Hypothalamus (tissue), 51 donors: ENCODE results near the gene HNRNPH1.

Experiments used
- DNase-seq, 51 donors: peaks; one replicate each; lab custom pipeline; 2025; lab: John Stamatoyannopoulos, UW

Gene HNRNPH1

DNA sequence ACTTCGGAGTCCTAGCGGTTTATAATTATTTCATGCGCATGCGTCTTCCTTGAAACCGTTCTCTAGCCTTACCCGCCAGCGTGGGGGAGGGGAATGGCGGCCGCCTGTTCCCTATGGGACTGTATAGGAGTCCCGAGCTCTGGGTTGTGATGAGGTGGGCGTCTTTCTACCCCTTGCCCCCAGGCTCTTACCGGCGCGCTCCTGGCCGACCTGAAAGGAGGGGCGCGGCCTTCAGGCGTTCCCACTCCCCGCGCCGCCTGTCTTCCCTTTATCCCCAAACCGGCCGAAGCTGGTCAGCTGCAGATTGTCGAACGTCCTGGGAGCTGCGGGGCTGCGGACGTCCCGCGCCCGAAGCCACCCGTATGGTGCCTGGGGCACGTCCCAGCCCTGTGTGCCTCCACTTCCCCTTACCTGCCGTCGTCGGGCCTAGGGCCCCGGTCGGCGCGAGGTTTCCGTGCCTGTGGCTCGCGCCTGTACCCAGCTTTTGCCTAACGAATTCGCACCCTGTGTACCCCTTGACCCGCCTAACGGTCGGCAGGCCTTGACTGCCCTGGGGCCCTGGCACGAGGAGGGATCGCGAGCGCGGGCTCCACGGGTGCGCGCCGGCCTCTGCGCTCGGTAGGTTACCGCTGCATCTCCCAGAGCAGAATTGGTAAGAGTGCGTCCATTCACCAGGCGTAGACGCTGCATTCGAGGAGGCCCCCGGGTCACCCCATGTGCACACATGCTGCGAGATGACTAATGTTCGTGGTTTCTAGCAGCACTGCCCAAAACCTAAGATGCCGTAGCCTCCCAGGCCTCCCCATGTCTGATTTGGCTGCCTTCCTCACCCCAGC, 653 bp upstream of the HNRNPH1 start:
- peak in 13 of 51 donors; percentile 12 to 60 (median 43) for DNase-seq

DNA sequence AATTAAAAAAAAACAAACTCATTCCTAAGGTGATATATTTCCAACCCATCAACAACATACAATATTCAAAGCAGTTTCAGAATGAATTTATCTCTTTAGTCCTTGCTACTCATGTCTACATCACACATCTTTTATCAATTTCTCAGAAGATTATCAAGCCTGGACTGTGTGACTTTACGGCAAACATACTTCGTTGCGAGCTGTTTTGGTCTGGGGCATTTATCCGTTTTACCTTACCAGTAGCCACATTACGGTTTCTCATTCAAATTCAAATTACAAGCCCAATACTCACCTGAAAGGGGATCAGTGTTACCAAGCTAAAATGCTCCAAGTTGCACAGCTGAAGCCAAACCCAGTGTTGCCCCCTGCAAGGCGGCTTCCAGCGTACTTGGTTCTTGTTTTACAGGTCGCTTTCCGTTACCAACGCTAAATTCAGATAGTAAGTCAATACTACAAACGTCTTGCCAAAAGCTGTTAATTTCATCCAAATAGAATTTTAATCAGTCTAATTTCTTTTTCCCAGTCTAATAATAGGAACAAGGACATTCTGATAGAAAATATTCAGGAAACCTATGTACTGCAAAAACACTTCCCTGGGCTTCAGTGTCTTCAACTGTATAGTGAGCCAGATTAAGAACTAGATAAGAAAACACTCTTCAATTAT, 1.8 kb downstream of the HNRNPH1 start:
- peak in 1 of 51 donors; percentile 8 for DNase-seq

DNA sequence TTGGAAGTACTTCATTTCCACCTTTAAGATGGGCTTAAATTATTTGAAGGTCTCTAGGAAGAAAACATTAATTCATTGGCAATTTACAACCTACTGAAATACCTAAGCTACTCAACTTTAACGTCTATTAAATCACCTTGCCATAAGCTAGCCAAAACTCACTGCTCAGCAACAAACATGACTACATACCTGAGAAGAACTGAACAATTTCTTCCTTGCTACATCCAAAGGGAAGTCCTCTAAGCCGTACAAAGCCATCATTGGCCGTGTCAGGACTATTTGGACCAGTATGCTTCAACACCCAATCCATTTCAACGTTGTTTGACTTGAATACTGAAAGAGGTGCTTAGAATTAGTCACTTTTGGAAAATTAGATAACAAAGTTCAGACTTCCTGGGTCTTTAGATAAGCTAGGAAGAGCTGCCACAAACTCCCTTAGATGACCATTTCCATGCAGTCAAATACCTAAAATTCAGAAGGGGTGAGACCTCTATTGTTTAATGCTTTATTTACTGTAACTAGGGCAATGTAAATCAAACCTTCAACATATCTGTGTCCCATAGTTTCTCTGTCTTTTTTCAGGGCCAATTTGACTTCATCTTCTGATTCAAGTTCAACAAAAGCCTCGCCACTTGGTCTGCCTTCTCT, 2.6 kb downstream of the HNRNPH1 start:
- DNase-seq, result no peak

DNA sequence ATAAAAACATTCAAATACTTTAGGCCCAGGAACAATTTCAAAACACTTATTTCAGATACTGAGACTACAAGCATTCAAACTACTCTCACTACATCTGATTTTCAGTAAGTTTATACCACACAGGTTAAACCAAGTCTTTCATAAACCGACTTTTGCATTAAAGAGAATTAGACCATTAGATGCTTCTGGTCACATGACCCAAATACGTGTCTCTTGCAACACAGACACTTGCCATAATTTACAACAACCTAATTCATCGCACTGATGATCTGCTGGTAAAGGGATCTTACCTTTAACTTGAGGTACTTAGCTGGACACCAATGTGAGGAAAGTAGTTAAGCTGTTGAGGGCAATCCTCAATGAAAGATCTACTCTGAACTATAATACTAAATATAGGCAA, 3.2 kb downstream of the HNRNPH1 start:
- no peak for DNase-seq

DNA sequence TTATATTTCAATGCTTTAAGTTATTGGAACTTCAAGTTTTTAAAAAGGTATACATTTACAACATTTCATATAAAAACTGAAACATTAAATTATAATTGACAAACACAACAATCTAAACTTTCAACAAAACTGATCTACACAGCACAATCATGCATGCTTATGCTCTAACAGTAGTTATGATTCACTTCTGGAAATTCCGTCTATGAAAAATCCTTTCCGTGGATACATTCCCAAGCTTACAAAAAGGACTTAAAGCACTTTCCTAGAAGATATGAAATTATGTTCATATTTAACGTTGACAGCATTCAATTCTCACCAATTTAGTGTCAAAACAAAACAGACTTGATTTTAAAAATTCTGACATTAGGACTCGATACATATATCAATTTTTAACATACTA, 3.7 kb downstream of the HNRNPH1 start:
- DNase-seq, result no peak

DNA sequence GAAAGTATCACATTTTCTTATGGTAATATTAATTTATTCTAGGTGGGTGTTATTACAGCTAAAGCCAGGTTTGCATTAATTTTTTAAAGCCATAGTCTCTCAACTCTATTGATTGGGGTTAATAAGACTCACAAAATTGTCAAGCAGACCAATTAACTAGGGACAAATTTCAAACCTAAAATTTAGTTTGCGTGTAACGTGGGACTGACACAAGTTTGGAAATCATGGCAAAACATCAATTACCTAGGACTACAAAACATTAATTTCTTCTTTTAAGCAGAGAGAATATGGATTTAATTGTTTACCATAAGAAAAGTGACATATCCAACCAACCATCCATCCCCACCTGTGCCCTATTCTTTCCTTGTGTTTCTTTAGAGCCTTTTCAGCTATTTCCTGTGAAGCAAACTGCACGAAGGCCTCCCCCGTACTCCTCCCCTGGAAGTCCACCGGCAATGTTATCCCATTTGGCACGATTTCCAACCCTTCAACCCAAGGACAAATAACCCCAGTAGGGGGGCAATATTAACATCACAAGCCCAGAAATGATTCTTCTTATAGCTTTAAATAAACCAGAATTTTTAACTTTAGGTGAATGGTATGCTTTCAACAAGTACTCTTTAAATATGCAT, 4.4 kb downstream of the HNRNPH1 start:
- DNase-seq, result no peak

DNA sequence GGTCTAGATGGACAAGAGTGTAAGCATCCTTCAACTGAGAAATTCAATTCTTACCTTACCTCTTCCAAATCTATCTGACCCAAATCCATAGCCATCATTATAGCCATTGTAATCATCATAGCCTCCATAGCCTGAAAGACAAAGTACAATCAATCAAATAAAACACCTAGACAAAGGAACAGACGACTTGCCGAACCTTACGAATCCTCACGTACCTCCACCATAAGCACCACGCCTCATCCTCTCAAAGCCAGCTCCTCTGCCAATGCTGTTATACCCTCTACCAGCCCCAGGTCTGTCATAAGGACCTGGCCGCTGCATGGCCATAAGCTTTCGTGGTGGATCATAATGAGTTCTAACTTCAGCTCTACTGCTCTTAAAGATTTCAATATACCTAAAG, 5.5 kb downstream of the HNRNPH1 start:
- DNase-seq, result no peak

DNA sequence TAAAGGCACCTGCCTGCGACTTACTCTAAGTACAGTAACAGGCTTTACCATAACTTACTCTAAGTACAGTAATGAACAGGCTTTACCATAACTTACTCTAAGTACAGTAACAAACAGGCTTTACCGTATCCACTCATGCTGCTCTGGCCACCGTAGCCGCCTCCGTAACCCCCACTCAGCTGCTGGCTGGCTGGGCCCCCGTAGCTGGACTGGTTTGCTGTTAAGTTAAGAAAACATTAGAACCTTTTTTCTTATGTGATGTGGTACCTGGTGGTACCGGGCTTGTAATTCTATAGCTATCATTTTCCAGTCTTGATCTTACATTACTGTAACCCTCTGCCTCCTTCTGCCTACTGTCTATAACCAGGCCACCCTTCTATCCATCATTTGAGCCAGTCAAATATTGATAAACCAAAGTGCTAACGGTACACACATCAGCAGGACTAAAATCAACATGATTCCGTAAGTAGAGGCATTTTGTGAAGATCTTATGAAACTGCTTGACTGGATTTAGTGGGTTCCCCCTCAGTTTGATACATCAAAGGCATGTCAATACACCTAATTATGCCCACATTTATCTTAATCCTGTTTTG, 7.4 kb downstream of the HNRNPH1 start:
- no peak for DNase-seq

DNA sequence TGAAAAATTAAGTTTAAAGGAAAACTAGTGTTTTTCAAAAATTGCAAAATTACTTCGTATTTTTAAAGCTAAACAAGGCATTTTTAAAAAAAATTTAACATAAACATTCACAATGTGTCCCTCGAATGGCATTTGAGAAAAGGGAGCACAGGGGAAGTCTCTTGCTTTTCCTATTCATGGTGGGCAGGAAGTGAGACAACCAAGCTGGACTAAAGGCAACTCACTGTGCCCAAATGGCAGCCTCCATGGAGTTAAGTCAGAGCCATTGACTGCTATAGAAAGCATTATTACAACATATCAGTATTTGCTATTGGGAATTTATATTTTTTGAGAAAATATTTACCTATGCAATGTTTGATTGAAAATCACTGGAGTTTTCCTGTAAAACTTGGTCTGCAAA, 8.3 kb downstream of the HNRNPH1 start:
- DNase-seq, result no peak

DNA sequence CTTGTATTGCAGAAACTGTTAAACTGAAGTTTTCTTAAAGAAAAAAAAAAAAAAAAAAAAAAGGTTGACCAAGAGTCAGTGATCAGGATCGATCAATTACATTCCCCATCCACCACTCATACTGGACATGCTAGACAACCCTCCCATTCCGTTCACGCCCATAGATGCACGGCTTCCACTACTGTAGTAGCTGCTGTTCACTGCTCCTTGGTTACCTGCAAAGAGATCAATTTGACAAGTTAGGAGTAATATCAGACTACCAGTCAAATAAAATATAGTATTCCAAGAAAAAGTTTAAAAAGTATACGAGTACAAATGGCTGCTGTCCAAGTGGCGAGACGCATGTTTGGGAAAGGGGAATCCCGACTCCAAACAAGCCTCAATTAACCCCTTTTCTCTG, 8.7 kb downstream of the HNRNPH1 start:
- no peak for DNase-seq

DNA sequence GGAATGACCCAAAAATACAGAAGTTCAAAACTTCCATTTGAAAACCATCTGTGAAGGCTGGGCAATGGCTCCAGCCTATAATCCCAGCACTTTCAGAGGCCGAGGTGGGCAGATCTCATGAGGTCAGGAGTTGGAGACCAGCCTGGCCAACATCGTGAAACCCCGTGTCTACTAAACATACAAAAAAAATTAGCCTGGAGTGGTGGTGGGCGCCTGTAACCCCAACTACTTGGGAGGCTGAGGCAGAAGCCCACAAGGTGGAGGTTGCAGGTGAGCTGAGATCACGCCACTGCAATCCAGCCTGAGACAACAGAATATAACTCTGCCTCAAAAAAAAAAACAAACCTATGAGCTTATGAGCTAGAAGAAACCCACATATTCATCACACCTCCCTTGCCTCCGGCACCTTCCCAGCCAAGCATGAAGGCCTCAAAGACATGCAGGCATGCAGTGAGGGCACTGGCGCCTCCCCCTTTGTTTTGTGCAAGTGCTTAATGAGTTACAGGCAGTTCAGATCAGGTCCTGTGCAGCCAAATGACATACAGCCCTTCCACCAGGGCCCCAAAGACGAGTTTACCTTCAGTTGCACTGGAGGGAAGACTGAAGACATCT, 9.9 kb downstream of the HNRNPH1 start:
- no peak for DNase-seq

DNA sequence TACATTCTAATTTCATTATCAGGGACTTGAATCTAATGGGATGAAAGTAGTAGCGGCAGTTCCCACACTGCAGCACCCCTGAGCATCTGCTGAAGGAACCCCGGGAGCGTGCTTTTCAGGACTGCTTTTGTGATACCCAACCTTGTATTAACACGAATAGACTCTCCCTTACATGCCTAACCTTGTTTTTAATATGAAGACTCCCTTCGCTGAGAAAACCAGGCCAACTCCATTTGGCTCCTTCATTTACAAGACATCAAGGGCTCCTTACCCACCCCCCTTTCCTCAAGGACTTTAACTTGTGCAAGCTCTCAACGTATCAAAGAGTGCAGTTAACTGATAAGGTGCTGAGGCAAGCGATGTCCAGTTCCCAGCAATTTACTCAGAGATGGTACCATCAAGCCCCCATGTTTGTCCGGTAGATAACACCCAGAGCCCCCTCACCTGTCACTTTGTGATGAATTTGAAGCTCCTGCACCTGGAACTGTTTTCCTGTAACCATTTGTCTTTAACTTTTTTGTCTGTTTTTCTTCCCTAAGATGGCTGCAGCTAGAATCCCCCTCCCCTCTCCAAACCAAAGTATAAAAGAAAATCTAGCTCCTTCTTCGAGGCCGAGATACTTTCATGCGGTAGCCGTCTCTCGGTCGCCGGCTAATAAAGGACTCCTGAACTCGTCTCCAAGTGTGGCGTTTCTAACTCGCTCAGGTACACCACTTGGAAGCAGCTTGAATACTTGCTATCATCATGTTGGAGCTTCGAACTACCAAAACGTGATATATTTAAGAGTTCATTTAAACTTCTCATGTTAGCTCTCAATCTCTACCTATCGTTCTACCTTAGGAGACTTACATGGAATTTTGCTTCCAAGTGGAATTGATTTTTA, 10.7 kb downstream of the HNRNPH1 start:
- DNase-seq, result no peak

DNA sequence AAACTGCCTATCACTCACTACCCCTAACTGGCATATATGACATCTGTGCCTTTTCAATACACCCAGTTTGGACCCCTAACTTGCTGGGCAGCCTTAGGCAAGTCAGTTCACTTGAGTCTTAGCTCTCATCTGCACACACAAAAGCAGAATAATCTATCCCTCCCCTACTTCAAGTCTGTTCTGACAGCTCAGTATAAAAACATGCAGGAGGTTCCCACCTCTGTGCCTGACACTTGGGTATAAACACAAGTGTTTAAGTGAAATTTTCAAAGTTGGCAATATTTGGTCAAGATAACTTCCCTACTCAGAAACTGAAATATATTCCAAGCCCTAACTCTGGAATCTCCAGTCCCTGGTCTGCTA, 12.6 kb downstream of the HNRNPH1 start:
- no peak for DNase-seq

DNA sequence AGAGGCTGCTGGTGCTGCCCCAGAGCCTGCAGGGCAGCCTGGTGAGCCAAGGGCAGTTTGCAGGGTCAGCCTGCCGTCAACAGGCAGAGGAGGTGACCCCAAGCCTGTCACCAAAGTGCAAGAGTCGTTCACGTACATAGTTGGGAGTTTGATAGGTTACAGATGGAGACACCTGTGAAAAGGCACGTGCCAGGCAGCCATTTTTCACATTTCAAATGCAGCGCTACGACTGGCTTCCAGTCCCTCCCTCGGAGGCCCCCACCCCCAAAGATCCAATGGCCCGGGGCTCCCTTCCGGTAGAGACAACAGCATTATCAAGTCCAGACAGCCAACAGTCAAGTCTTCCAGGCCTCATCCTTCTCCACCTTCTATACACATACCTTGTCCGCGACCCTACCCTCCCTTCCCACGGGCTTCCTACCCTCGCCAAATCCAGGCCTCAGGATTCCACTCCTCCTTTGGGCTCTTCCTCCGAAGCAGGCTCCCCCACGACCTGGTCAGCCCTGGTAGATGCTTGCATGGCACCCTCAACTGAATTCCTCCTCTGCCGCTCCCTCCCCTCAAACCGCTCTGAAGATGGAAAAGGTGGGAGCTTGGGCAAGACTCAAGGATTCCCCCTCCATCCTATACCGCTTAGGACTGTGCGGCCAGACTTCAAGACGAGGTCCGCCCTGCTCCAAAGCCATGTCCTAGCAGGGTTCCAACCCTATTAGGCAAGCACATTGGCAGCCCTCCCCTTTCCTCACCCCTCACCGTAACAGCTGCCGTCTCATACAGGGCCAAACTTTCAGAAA, 13.2 kb downstream of the HNRNPH1 start:
- DNase-seq, result no peak

DNA sequence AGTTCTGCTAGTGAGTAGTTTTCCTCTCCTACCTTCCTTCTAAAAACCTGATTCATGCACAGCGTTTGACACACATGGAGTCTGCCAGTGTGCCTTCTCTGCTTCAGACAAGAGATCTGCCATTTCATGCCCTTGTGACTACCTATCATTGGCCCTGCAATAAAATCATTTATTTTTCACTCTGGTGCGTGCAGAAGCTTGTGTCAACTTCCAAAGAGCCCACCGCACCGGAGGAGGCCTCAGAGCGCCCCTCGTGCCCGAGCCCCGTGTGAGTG, 13.7 kb downstream of the HNRNPH1 start:
- DNase-seq, result no peak

DNA sequence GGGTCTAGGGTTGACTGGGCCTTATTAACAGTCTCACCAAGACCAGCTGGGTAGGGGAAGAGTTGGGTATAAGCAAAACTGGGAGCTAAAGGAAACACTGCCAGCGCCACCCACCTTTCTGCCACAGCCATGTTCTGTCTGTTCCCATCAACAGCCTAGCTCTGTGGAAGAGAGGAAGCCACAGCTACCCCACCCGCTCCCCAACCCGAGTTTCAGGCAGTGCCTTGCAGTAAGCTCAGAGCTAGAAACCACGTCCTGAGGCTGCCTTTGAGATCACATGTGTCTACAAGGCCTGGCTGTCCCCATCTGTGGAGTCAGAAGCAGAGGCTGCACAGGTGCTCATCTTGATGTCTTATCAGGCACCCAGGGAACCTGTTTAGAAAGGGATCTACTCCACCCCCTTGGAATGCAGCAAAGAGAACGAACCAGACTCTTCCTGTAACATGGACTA, 15.3 kb downstream of the HNRNPH1 start:
- peak in 2 of 51 donors; percentile 13 to 44 for DNase-seq

DNA sequence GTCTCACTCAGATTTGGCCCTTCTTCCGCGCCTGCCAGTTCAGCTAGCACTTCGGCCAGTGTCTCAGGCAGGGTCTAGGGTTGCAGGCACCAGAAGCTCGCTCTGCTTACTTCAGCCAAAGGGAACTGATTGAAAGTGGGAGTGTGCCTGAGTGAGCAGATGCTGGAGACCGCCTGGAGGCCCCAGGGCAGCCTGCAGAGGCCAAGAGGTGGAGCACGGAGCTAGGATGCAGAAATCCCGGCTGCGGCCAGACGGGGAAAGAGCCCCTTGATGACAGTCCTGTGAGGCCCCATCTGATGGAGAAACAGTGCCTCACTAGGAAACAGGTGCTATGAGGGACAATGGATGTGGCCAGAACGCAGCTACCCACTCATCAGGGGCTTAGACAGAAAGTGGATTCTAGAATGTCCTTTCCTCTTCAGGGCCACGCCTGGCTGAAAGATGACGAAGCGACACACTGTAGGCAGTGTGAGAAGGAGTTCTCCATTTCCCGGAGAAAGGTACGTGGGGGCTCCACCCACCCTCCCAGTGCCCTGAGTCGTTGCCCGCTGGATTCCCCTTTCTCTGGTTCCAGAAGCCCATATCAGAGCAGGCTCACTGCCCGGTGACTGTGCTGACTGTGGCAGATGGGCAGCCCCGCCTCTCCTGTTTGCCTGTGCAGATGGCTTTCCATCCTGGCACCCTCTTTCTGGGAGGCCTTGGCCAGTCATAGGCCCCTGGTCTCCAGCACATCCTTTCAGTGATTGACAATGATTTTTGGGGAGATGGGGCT, 16.1 kb downstream of the HNRNPH1 start:
- peak in 23 of 51 donors; percentile 13 to 65 (median 31) for DNase-seq

DNA sequence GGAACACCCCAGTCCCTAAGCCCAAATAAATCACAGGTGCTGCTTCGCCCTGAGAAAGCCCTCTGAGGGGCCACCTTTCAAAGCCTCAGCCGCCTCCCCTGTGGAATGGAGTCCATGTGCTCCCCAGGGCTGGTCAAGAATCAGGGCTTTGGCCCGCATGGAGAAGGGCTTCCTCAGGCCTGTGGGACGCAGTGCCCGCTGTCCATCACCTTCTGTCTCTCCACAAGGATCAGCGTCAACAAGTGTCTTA, 16.6 kb downstream of the HNRNPH1 start:
- DNase-seq, result no peak
